GM12878 (cell line): ENCODE results near the gene RCBTB2. TPM values are rescaled to one million over a fixed set of nuclear protein-coding genes. Genes with fewer than 3 reads are reported as not detected.

Experiments used
- ATAC-seq: fragments of 200-7000 bp; cut with Tn5 transposase; 3 replicates; pipeline ENCODE4 v1.9.1; 2020; ENCODE audit warnings: mild to moderate bottlenecking, moderate library complexity
- BruUV-seq: library from RNA; stranded (reverse); fragments of 400-500 nt; replicated peaks from 2 replicates; lab custom pipeline; 2021; lab: Mats Ljungman, UMichigan
- CTCF ChIA-PET: fragments of 300-600 bp; sonication (Branson Sonifier 250); formaldehyde crosslinking; extraction: SDS; loops from one replicate; lab custom pipeline; 2021; ENCODE audit warnings: inconsistent platforms; lab: Yijun Ruan, JAX
- POLR2A ChIA-PET: fragments of 350-600 bp; formaldehyde crosslinking; extraction: SDS; loops from one replicate; lab custom pipeline; 2021; ENCODE audit warnings: inconsistent platforms; lab: Charles Lee
- RAD21 ChIA-PET: fragments of 300-600 bp; sonication (Branson Sonifier 250); formaldehyde crosslinking; loops from one replicate; lab custom pipeline; 2023; ENCODE audit warnings: antibody characterized with exemption; ENCODE audit not compliant: unreplicated experiment; lab: Charles Lee
- SMC1A ChIA-PET: fragments of 300-600 bp; sonication (Branson Sonifier 250); formaldehyde crosslinking; loops from one replicate; lab custom pipeline; 2023; ENCODE audit not compliant: unreplicated experiment, uncharacterized antibody; lab: Charles Lee
- DNase-seq: peaks from one replicate; pipeline ENCODE4 v3.0.0-alpha.2; 2011; ENCODE audit warnings: low read depth, low spot score
- FAIRE-seq: peaks from 3 replicates; lab custom pipeline; 2011; peaks lifted over from hg19 to GRCh38; lab: Jason Lieb, UNC
- H2AFZ ChIP-seq: 2 replicates; pipeline ENCODE4 v1.6.0; 2011; ENCODE audit warnings: low read depth, low read length, control low read depth; ENCODE audit not compliant: control insufficient read depth
- H3K27ac ChIP-seq: 2 replicates; pipeline ENCODE4 v1.5.1; 2011; ENCODE audit warnings: control low read depth; ENCODE audit not compliant: control insufficient read depth, insufficient read depth
- H3K27me3 ChIP-seq, 2 experiments: replicated peaks in 1 of 2; 2 replicates each; pipeline versions ENCODE4 v1.6.0 to v1.6.1; 2011; ENCODE audit warnings: low read length in 1 of 2; ENCODE audit not compliant: control insufficient read depth in 2 of 2, insufficient read depth in 2 of 2
- H3K36me3 ChIP-seq, 2 experiments: 2 replicates each; pipeline ENCODE4 v1.5.1; 2011; ENCODE audit warnings: low read length in 1 of 2; ENCODE audit not compliant: control insufficient read depth in 2 of 2, insufficient read depth in 2 of 2
- H3K4me1 ChIP-seq: 2 replicates; pipeline ENCODE4 v1.6.1; 2011; ENCODE audit warnings: mild to moderate bottlenecking, low read length, moderate library complexity, mixed read lengths; ENCODE audit not compliant: control insufficient read depth, insufficient read depth
- H3K4me2 ChIP-seq: 2 replicates; pipeline ENCODE4 v1.6.0; 2011; ENCODE audit warnings: control low read depth; ENCODE audit not compliant: control insufficient read depth, insufficient read depth
- H3K4me3 ChIP-seq: fragments of 200-600 bp; sonication (generic); 2 replicates; pipeline ENCODE4 v1.5.1; 2016
- H3K79me2 ChIP-seq: 2 replicates; pipeline ENCODE4 v1.6.0; 2011; ENCODE audit warnings: low read length; ENCODE audit not compliant: control insufficient read depth, insufficient read depth
- H3K9ac ChIP-seq: 2 replicates; pipeline ENCODE4 v1.8.0; 2011; ENCODE audit warnings: low read length, control low read depth, mixed read lengths; ENCODE audit not compliant: control insufficient read depth, insufficient read depth
- H3K9me3 ChIP-seq: replicated peaks from 3 replicates; pipeline ENCODE4 v1.5.1; 2011; ENCODE audit warnings: mild to moderate bottlenecking, low read length; ENCODE audit not compliant: control insufficient read depth, insufficient read depth
- H4K20me1 ChIP-seq: 2 replicates; pipeline ENCODE4 v1.6.0; 2011; ENCODE audit not compliant: control insufficient read depth, insufficient read depth
- ATF7 ChIP-seq: fragments of 450-650 bp; IDR thresholded peaks from 2 replicates; pipeline ENCODE4 v1.6.1; 2016; ENCODE audit warnings: low read depth, mild to moderate bottlenecking
- POLR2A ChIP-seq: IDR thresholded peaks from 2 replicates; pipeline ENCODE4 v1.6.1; 2011; ENCODE audit warnings: low read depth, mild to moderate bottlenecking, low read length
- RCOR1 ChIP-seq: conservative IDR thresholded peaks from 2 replicates; pipeline ENCODE4 v1.6.1; 2012; ENCODE audit warnings: low read depth, low read length, improper control_type of control experiment
- WGBS: methylation state at CpG from one replicate; pipeline ENCODE4 v1.1.6; 2016; ENCODE audit warnings: low lambda C conversion rate; ENCODE audit not compliant: insufficient replicate concordance, insufficient coverage; ENCODE audit errors: missing lambda C conversion rate; 5-methylcytosine and 5-hydroxymethylcytosine counted together
- in situ Hi-C: fragments of 300-500 bp; cut with MboI; formaldehyde crosslinking; loops from 9 replicates; pipeline ENCODE4 v1.14.3; 2018; ENCODE audit warnings: mixed read lengths
- intact Hi-C: fragments of 100-400 bp; cut with micrococcal nuclease; formaldehyde crosslinking; loops from one replicate; pipeline ENCODE4 v1.14.2; 2022; ENCODE audit not compliant: unreplicated experiment
- polyA plus RNA-seq, 11 experiments: library from polyadenylated mRNA; depleted of rRNA in 4 of 11; unstranded in 6 of 11; stranded (reverse) in 5 of 11; fragments of >200 nt; fragmentation: Nextera tagmentation in 4 of 11; fragmentation: Illumina TruSeq in 1 of 11; extraction: Ambion mirVana in 4 of 11; extraction: Trizol in 1 of 11; gene quantifications; 1 replicate in 1 of 11; 2 replicates in 10 of 11; pipeline versions ENCODE4 v1.2.1 to v1.2.3, GENCODE V29; 2011 to 2016; ENCODE audit warnings: inconsistent platforms in 2 of 11, missing spikeins in 2 of 11, low read depth in 1 of 11
- total RNA-seq, 4 experiments: library from RNA; depleted of rRNA in 3 of 4; stranded (reverse); fragments of >200 nt in 3 of 4; fragmentation: Illumina TruSeq in 1 of 4; extraction: Trizol in 1 of 4; gene quantifications; 2 replicates each; pipeline versions ENCODE4 v1.2.1 to v1.2.3, GENCODE V29; 2013 to 2021
- TF ChIP-seq, protein P1 (sequence below): IDR thresholded peaks from 2 replicates; pipeline ENCODE4 v1.6.1; 2011; ENCODE audit warnings: borderline replicate concordance, low read depth, mild to moderate bottlenecking, moderate library complexity, low read length; ENCODE audit not compliant: insufficient read depth, poor library complexity, severe bottlenecking

The RCBTB2 gene
- total and polyA plus RNA-seq, 10 of the 15 experiments (the other 5 are each of a cell fraction or from before 2014, with no cell fraction given), result 5.0 to 16.0 (median 8.5) TPM

DNA sequence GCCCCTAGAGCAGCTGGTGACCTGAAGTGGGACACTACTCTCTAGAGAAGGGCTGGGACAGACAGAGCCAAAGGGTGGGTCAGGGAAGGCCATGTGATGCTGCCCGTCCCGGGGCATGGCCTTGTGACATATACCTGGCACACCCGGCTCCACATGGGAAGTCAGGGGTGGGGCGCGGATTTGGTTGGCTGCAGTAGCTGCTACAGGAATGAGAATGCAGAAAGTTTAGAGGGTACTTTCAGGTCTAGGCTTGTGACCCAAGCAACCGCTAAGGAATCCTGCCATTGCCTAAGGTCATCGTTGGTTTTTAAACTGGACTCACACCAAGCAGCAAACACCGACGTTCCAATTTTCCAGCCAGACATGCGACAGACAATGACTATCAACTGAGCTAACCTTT, 25.9 kb downstream of the RCBTB2 start:
- no peak overlapping the region for H3K4me3 ChIP-seq
- FAIRE-seq (no peak), ATAC-seq (no peak), DNase-seq (no peak)
- no peak overlapping the region for H3K4me2 ChIP-seq
- peak overlapping the region; percentile 85 for H3K27ac ChIP-seq
- no peaks in the 10 kb centered on the region for H3K79me2 ChIP-seq
- H3K4me1 ChIP-seq, result peaks cover 49% of the 10 kb centered on the region
- 95% methylated on average over 10 of the region's 10 CpGs for WGBS
- no peak overlapping the region for H2AFZ ChIP-seq
- CTCF ChIA-PET, result interaction anchor here (0.6 to 1.2 kb wide), 3 partner anchors 28 to 321 kb away, joined by 3 to 4 read pairs (median 3); no protein-coding TSS in a partner anchor
- H4K20me1 ChIP-seq, result no peaks in the 10 kb centered on the region
- RAD21 ChIA-PET, result no interaction called here
- BruUV-seq, result no TSS peak
- no peaks in the 10 kb centered on the region; the same call in none of the 3 replicates for H3K9me3 ChIP-seq
- peaks cover 0 to 14% of the 10 kb centered on the region in 2 experiments; a peak in 2 of 4 replicates for H3K36me3 ChIP-seq
- in situ Hi-C loops (no loop called here), intact Hi-C loops (no loop called here)
- POLR2A ChIA-PET, result no interaction called here
- SMC1A ChIA-PET, result interaction anchor here (1.1 to 3.8 kb wide), 4 partner anchors 12 to 73 kb away, joined by 3 to 26 read pairs (median 6); no protein-coding TSS in a partner anchor
- no peaks in the 10 kb centered on the region for H3K27me3 ChIP-seq
- peak overlapping the region; percentile 55; the same call in 1 of the 2 replicates for H3K9ac ChIP-seq
- TF ChIP-seq, protein P1, sequence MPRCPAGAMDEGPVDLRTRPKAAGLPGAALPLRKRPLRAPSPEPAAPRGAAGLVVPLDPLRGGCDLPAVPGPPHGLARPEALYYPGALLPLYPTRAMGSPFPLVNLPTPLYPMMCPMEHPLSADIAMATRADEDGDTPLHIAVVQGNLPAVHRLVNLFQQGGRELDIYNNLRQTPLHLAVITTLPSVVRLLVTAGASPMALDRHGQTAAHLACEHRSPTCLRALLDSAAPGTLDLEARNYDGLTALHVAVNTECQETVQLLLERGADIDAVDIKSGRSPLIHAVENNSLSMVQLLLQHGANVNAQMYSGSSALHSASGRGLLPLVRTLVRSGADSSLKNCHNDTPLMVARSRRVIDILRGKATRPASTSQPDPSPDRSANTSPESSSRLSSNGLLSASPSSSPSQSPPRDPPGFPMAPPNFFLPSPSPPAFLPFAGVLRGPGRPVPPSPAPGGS, result no peak

DNA sequence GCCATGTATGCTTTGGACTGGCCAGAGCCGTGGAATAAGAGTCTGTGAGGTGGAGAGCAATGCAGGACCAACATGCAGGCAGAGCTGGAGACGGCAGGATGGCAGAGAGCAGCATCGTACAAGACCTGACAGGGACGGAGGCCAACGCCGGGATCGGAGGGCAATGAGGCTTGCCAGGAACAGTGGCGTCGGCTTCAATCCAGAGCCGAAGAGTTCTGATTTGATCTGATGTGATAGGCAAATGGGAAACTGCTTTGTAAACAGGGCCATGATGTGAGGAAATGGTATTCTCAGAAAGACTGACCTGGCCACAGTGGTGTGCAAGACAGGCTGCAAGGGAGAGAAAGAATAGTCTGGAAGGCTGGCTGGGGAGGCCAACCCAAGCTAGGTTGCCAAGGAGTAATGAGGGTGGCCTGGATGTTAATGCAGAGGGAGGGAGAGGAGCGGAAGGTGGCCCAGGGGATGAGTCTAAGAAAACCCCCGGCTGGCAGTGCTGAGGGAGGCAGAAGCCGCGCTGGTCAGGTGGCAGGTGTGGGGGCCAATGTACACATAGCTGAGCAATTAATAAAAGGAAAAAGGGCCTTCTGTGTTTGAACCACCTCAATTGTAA, 26.7 kb downstream of the RCBTB2 start:
- ATAC-seq (peak; percentile 51), FAIRE-seq (peak; percentile 52), DNase-seq (no peak)
- intact Hi-C loops, result no loop called here
- no peak overlapping the region for H2AFZ ChIP-seq
- H3K79me2 ChIP-seq, result no peaks in the 10 kb centered on the region; the same call in 1 of the 2 replicates
- no peaks in the 10 kb centered on the region; the same call in none of the 3 replicates for H3K9me3 ChIP-seq
- CTCF ChIA-PET, result interaction anchor here (1.1 to 1.2 kb wide), 4 partner anchors 8 to 56 kb away, joined by 3 to 4 read pairs (median 3); no protein-coding TSS in a partner anchor
- peak overlapping the region; percentile 72 for H3K4me2 ChIP-seq
- peaks cover 55% of the 10 kb centered on the region for H3K4me1 ChIP-seq
- H3K27me3 ChIP-seq, result no peaks in the 10 kb centered on the region
- TF ChIP-seq ATF7 (no peak), RCOR1 (0 out of 2 replicates have a peak, but pooled peaks have one; percentile 13), POLR2A (0 out of 2 replicates have a peak, but pooled peaks have one; percentile 22)
- BruUV-seq, result no TSS peak
- peaks cover 0 to 7% of the 10 kb centered on the region in 2 experiments; a peak in 1 of 4 replicates for H3K36me3 ChIP-seq
- SMC1A ChIA-PET, result interaction anchor here (0.6 to 3.8 kb wide), 11 partner anchors 11 to 172 kb away, joined by 3 to 26 read pairs (median 6); no protein-coding TSS in a partner anchor
- H3K27ac ChIP-seq, result peak overlapping the region; percentile 85
- in situ Hi-C loops, result no loop called here
- 75% methylated on average over 14 of the region's 14 CpGs for WGBS
- peak overlapping the region; percentile 55; the same call in 1 of the 2 replicates for H3K9ac ChIP-seq
- POLR2A ChIA-PET, result interaction anchor here (1.0 kb wide), 1 partner anchor 26 kb away, joined by 3 read pairs; no protein-coding TSS in a partner anchor
- no peaks in the 10 kb centered on the region for H4K20me1 ChIP-seq
- H3K4me3 ChIP-seq, result peak overlapping the region; percentile 36
- RAD21 ChIA-PET, result interaction anchor here (0.8 to 1.4 kb wide), 2 partner anchors 26 to 74 kb away, joined by 3 to 4 read pairs; no protein-coding TSS in a partner anchor
